Liver (tissue), 9 donors: ENCODE results near the gene ACSL1. TPM values are rescaled to one million over a fixed set of nuclear protein-coding genes. Genes with fewer than 3 reads are reported as not detected.

Experiments used
- DNase-seq: peaks from one replicate; pipeline ENCODE4 v3.0.0-alpha.2; 2017; ENCODE audit warnings: low spot score
- H3K27ac ChIP-seq, 2 donors: one replicate each; pipeline ENCODE4 v1.7.0; 2013; ENCODE audit warnings: inconsistent platforms in 2 of 2, low read length in 2 of 2, control low read depth in 1 of 2, low read depth in 1 of 2, mild to moderate bottlenecking in 1 of 2
- H3K27me3 ChIP-seq, 4 donors: one replicate each; pipeline versions ENCODE4 v1.6.1 to v1.7.0; 2013; ENCODE audit warnings: low read length in 3 of 4, inconsistent platforms in 1 of 4, mild to moderate bottlenecking in 1 of 4, moderate library complexity in 1 of 4; ENCODE audit not compliant: control insufficient read depth in 4 of 4, insufficient read depth in 4 of 4
- H3K36me3 ChIP-seq, 4 donors: one replicate each; pipeline versions ENCODE4 v1.6.1 to v1.7.0; 2013; ENCODE audit warnings: low read length in 3 of 4, mild to moderate bottlenecking in 3 of 4, low read depth in 1 of 4, moderate library complexity in 1 of 4; ENCODE audit not compliant: control insufficient read depth in 4 of 4, insufficient read depth in 3 of 4
- H3K4me1 ChIP-seq, 4 donors: one replicate each; pipeline versions ENCODE4 v1.6.1 to v1.7.0; 2013; ENCODE audit warnings: low read length in 3 of 4, mild to moderate bottlenecking in 3 of 4, moderate library complexity in 1 of 4; ENCODE audit not compliant: control insufficient read depth in 4 of 4, insufficient read depth in 4 of 4
- H3K4me3 ChIP-seq, 3 donors: one replicate each; pipeline versions ENCODE4 v1.6.1 to v1.7.0; 2013; ENCODE audit warnings: low read length in 3 of 3, control low read depth in 1 of 3, low read depth in 1 of 3, mild to moderate bottlenecking in 1 of 3
- H3K9ac ChIP-seq, 2 donors: one replicate each; pipeline ENCODE4 v1.7.0; 2013; ENCODE audit warnings: low read length in 2 of 2, mild to moderate bottlenecking in 2 of 2, moderate library complexity in 2 of 2, control low read depth in 1 of 2, low read depth in 1 of 2
- H3K9me3 ChIP-seq, 4 donors: one replicate each; pipeline versions ENCODE4 v1.6.1 to v1.7.0; 2013; ENCODE audit warnings: low read length in 3 of 4; ENCODE audit not compliant: control insufficient read depth in 4 of 4
- EGR1 ChIP-seq, 2 donors: IDR thresholded peaks; 2 replicates each; pipeline ENCODE4 v1.6.1; 2016 to 2018; ENCODE audit warnings: antibody characterized with exemption in 2 of 2, low read depth in 2 of 2
- FOXA1 ChIP-seq: IDR thresholded peaks from 2 replicates; pipeline ENCODE4 v1.6.1; 2016; ENCODE audit warnings: antibody characterized with exemption
- GABPA ChIP-seq, 2 donors: IDR thresholded peaks in 1 of 2; conservative IDR thresholded peaks in 1 of 2; 2 replicates each; pipeline ENCODE4 v1.6.1; 2016; ENCODE audit warnings: antibody characterized with exemption in 2 of 2, mild to moderate bottlenecking in 1 of 2, moderate library complexity in 1 of 2
- HNF4A ChIP-seq, 2 donors: conservative IDR thresholded peaks; 2 replicates each; pipeline ENCODE4 v1.6.1; 2016; ENCODE audit warnings: antibody characterized with exemption in 2 of 2, mild to moderate bottlenecking in 2 of 2
- HNF4G ChIP-seq: IDR thresholded peaks from 2 replicates; pipeline ENCODE4 v1.6.1; 2016; ENCODE audit warnings: antibody characterized with exemption
- JUND ChIP-seq, 2 donors: IDR thresholded peaks; 2 replicates each; pipeline ENCODE4 v1.6.1; 2016; ENCODE audit warnings: antibody characterized with exemption in 2 of 2
- NR2F2 ChIP-seq: IDR thresholded peaks from 2 replicates; pipeline ENCODE4 v1.6.1; 2016; ENCODE audit warnings: antibody characterized with exemption
- RAD21 ChIP-seq, 2 donors: IDR thresholded peaks; 2 replicates each; pipeline ENCODE4 v1.6.1; 2016; ENCODE audit warnings: antibody characterized with exemption in 2 of 2, mild to moderate bottlenecking in 2 of 2
- RXRA ChIP-seq, 2 donors: IDR thresholded peaks; 2 replicates each; pipeline ENCODE4 v1.6.1; 2017 to 2018; ENCODE audit warnings: antibody characterized with exemption in 2 of 2, mild to moderate bottlenecking in 1 of 2
- SP1 ChIP-seq: IDR thresholded peaks from 2 replicates; pipeline ENCODE4 v1.6.1; 2018; ENCODE audit warnings: antibody characterized with exemption, mild to moderate bottlenecking
- WGBS: extraction: QIAGEN DNeasy Blood & Tissue Kit; methylation state at CpG from one replicate; pipeline ENCODE4 v1.1.7; 2013; 5-methylcytosine and 5-hydroxymethylcytosine counted together
- polyA plus RNA-seq, 2 donors: library from polyadenylated mRNA; stranded (reverse) in 1 of 2; unstranded in 1 of 2; fragments of 200-250 nt in 1 of 2; fragments of >200 nt in 1 of 2; fragmentation: Nextera tagmentation in 1 of 2; extraction: Ambion mirVana in 1 of 2; gene quantifications; one replicate each; pipeline versions ENCODE4 v1.2.1 to v1.2.3, GENCODE V29; 2013 to 2015
- total RNA-seq, 2 donors: library from RNA; depleted of rRNA; stranded (reverse); fragments of >200 nt; gene quantifications; one replicate each; pipeline ENCODE4 v1.2.3, GENCODE V29; 2014
- TF ChIP-seq, protein P1 (sequence below): IDR thresholded peaks from 2 replicates; pipeline ENCODE4 v1.6.1; 2016; ENCODE audit warnings: antibody characterized with exemption
- TF ChIP-seq, protein P2 (sequence below): fragments of 150-350 bp; IDR thresholded peaks from 2 replicates; pipeline ENCODE4 v1.5.1; 2017; ENCODE audit warnings: improper control_type of control experiment, low read depth, low read length; ENCODE audit not compliant: missing input control
- TF ChIP-seq, protein P3 (sequence below): IDR thresholded peaks from 2 replicates; pipeline ENCODE4 v1.6.1; 2016; ENCODE audit warnings: antibody characterized with exemption, mild to moderate bottlenecking
- donor health status: healthy.
- donor health status: healthy.
- donor health status: healthy.
- donor health status: healthy.
- donor health status: healthy.

Gene ACSL1
- total and polyA plus RNA-seq, 4 donors = 210 to 2,226 (median 878) TPM

DNA sequence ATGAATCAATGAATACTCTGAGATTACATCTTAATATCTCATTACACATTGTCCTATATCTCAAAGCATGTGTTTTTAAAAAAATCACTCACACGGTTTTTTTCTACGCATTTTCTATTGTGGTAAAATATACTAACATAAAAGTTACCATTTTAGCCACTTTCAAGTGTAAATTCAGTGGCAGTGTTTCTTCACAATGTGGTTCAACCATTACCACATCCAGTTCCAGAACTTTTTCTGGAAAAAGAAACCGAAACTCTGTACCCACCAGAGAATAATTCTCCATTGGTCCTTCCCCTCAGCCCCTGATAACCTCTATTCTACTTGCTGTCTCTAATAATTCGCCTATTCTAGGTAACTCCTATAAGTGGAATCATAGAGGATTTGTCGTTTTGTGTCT lies 35.3 kb upstream of the ACSL1 start:
- Histone ChIP-seq H3K36me3 (no peaks in the 10 kb centered on the region), H3K4me3 (no peak overlapping the region), H3K9ac (no peak overlapping the region), H3K9me3 (no peaks in the 10 kb centered on the region), H3K4me1 (no peaks in the 10 kb centered on the region), H3K27me3 (no peaks in the 10 kb centered on the region), H3K27ac (no peak overlapping the region)
- no peak for DNase-seq
- TF ChIP-seq RAD21 (IDR thresholded peaks at IDR 0.05) (no peak), FOXA1 (no peak), JUND (IDR thresholded peaks at IDR 0.05) (no peak)
- TF ChIP-seq, protein P1, sequence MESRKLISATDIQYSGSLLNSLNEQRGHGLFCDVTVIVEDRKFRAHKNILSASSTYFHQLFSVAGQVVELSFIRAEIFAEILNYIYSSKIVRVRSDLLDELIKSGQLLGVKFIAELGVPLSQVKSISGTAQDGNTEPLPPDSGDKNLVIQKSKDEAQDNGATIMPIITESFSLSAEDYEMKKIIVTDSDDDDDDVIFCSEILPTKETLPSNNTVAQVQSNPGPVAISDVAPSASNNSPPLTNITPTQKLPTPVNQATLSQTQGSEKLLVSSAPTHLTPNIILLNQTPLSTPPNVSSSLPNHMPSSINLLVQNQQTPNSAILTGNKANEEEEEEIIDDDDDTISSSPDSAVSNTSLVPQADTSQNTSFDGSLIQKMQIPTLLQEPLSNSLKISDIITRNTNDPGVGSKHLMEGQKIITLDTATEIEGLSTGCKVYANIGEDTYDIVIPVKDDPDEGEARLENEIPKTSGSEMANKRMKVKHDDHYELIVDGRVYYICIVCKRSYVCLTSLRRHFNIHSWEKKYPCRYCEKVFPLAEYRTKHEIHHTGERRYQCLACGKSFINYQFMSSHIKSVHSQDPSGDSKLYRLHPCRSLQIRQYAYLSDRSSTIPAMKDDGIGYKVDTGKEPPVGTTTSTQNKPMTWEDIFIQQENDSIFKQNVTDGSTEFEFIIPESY = no peak
- 85% methylated on average over 5 of the region's 5 CpGs for WGBS

DNA sequence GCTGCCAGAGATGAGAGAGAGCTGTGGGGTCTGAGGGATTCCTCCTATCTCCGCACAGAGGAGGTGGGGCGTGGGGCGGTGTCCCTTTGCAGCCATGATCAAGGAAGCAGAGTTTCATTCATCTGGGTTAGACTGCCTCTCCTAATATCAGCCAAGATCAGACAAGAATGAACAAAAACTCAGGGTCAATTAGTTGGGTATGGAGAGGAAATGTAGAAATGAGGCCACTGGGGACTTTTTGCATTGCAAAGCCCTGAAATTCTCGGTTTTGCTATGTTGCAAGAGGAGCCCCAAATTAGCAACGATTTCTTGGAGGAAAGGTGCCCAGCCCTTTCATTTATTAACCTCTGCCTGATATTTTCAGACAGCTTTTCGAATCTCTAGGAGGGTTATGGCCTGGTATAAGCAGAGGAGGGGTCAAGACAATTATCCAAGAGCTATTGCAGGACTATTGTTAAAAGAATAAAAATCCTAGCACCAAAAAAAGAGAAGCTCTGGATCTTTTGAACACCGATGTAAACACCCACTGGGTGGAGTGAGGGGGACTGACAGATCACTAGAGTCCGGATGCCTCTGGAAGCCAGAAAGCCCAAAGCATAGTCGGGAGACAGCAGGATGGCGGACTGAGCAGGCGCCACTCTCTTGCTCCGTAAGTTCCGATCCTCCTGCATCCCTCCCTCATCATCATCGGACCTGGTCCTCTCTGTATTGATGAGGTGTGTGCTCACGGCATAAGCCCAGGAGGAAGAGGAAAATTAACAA lies 34.4 kb upstream of the ACSL1 start:
- Histone ChIP-seq H3K9ac (no peak overlapping the region), H3K9me3 (no peaks in the 10 kb centered on the region), H3K36me3 (no peaks in the 10 kb centered on the region), H3K27ac (no peak overlapping the region), H3K4me3 (no peak overlapping the region), H3K4me1 (no peaks in the 10 kb centered on the region), H3K27me3 (no peaks in the 10 kb centered on the region)
- 89% methylated on average over 15 of the region's 15 CpGs for WGBS
- DNase-seq = no peak
- TF ChIP-seq, protein P2, sequence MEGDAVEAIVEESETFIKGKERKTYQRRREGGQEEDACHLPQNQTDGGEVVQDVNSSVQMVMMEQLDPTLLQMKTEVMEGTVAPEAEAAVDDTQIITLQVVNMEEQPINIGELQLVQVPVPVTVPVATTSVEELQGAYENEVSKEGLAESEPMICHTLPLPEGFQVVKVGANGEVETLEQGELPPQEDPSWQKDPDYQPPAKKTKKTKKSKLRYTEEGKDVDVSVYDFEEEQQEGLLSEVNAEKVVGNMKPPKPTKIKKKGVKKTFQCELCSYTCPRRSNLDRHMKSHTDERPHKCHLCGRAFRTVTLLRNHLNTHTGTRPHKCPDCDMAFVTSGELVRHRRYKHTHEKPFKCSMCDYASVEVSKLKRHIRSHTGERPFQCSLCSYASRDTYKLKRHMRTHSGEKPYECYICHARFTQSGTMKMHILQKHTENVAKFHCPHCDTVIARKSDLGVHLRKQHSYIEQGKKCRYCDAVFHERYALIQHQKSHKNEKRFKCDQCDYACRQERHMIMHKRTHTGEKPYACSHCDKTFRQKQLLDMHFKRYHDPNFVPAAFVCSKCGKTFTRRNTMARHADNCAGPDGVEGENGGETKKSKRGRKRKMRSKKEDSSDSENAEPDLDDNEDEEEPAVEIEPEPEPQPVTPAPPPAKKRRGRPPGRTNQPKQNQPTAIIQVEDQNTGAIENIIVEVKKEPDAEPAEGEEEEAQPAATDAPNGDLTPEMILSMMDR = no peak
- no peak for TF ChIP-seq SP1

DNA sequence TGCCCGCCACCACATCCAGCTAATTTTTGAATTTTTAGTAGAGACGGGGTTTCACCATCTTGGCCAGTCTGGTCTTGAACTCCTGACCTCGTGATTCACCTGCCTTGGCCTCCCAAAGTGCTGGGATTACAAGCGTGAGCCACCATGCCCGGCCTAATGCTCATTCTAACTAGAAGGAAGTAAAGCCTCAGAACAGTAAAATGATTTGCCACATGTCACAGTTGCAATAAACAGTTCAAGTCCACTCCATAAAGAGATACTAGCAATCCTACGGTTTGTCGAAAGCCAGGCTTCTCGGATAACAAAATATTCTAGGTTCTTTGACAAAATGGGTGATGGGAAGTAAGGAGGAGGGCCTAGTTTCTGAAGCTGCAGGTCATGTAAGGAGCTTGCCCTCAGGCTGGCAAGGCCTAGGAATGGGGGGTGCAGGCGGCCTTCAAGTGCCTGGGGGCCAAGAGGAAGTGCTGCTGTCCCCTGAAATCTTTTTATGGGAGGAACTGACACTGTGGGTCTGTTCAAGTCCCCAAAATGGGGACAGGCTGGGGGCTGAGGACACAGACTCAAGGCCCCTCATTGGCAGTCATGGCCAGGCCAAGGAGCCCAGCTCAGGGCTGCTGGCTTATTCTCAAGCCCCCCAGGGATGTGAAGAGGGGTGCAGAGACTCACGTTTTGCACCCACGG lies 31.8 kb upstream of the ACSL1 start:
- no peaks in the 10 kb centered on the region for H3K4me1 ChIP-seq
- WGBS = 77% methylated on average over 11 of the region's 11 CpGs
- H3K9ac ChIP-seq = no peak overlapping the region
- no peaks in the 10 kb centered on the region for H3K9me3 ChIP-seq
- H3K27ac ChIP-seq = no peak overlapping the region
- DNase-seq = no peak
- no peaks in the 10 kb centered on the region for H3K36me3 ChIP-seq
- no peak overlapping the region for H3K4me3 ChIP-seq
- H3K27me3 ChIP-seq = no peaks in the 10 kb centered on the region
- TF ChIP-seq RAD21 (IDR thresholded peaks at IDR 0.05) (no peak), NR2F2 (no peak), HNF4A (conservative IDR thresholded peaks at IDR 0.05) (no peak), GABPA (IDR thresholded peaks at IDR 0.05 in 1 of 2, conservative IDR thresholded peaks at IDR 0.05 in 1 of 2) (no peak), JUND (IDR thresholded peaks at IDR 0.05) (no peak), RXRA (IDR thresholded peaks at IDR 0.05) (no peak), EGR1 (IDR thresholded peaks at IDR 0.05; ENCODE audit: low read depth in 2 of 2) (no peak), FOXA1 (no peak), HNF4G (no peak)
- TF ChIP-seq, protein P1 = no peak
- TF ChIP-seq, protein P2 = no peak
- TF ChIP-seq, protein P3, sequence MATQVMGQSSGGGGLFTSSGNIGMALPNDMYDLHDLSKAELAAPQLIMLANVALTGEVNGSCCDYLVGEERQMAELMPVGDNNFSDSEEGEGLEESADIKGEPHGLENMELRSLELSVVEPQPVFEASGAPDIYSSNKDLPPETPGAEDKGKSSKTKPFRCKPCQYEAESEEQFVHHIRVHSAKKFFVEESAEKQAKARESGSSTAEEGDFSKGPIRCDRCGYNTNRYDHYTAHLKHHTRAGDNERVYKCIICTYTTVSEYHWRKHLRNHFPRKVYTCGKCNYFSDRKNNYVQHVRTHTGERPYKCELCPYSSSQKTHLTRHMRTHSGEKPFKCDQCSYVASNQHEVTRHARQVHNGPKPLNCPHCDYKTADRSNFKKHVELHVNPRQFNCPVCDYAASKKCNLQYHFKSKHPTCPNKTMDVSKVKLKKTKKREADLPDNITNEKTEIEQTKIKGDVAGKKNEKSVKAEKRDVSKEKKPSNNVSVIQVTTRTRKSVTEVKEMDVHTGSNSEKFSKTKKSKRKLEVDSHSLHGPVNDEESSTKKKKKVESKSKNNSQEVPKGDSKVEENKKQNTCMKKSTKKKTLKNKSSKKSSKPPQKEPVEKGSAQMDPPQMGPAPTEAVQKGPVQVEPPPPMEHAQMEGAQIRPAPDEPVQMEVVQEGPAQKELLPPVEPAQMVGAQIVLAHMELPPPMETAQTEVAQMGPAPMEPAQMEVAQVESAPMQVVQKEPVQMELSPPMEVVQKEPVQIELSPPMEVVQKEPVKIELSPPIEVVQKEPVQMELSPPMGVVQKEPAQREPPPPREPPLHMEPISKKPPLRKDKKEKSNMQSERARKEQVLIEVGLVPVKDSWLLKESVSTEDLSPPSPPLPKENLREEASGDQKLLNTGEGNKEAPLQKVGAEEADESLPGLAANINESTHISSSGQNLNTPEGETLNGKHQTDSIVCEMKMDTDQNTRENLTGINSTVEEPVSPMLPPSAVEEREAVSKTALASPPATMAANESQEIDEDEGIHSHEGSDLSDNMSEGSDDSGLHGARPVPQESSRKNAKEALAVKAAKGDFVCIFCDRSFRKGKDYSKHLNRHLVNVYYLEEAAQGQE = no peak
